Smooth muscle cell (in vitro differentiated cells): ENCODE results near the gene CHST7. TPM values are rescaled to one million over a fixed set of nuclear protein-coding genes. Genes with fewer than 3 reads are reported as not detected.

Experiments used
- DNase-seq: peaks from one replicate; lab custom pipeline; 2025; ENCODE audit not compliant: unreplicated experiment; lab: John Stamatoyannopoulos, UW
- H2AFZ ChIP-seq: fragments of 200-600 bp; sonication (generic); 2 replicates; pipeline ENCODE4 v1.6.0; 2016; ENCODE audit warnings: antibody characterized with exemption, low read depth, mild to moderate bottlenecking
- H3F3A ChIP-seq: fragments of 200-600 bp; sonication (generic); 2 replicates; pipeline ENCODE4 v1.6.0; 2017; ENCODE audit warnings: antibody characterized with exemption, low read depth
- H3K27ac ChIP-seq: fragments of 200-600 bp; sonication (generic); 2 replicates; pipeline ENCODE4 v1.5.1; 2016; ENCODE audit warnings: low read depth, mild to moderate bottlenecking
- H3K27me3 ChIP-seq: fragments of 200-600 bp; sonication (generic); 2 replicates; pipeline ENCODE4 v1.6.1; 2016; ENCODE audit warnings: low read depth, mild to moderate bottlenecking
- H3K36me3 ChIP-seq: fragments of 200-600 bp; sonication (generic); 2 replicates; pipeline ENCODE4 v1.5.1; 2016; ENCODE audit warnings: low read depth
- H3K4me1 ChIP-seq: fragments of 200-600 bp; sonication (generic); 2 replicates; pipeline ENCODE4 v1.5.1; 2016; ENCODE audit warnings: low read depth
- H3K4me2 ChIP-seq: fragments of 200-600 bp; sonication (generic); 2 replicates; pipeline ENCODE4 v1.6.0; 2016; ENCODE audit warnings: mild to moderate bottlenecking
- H3K4me3 ChIP-seq: fragments of 200-600 bp; sonication (generic); 2 replicates; pipeline ENCODE4 v1.5.1; 2016; ENCODE audit warnings: mild to moderate bottlenecking
- H3K79me2 ChIP-seq: fragments of 200-600 bp; sonication (generic); 2 replicates; pipeline ENCODE4 v1.6.0; 2016; ENCODE audit warnings: low read depth, mild to moderate bottlenecking
- H3K9ac ChIP-seq: fragments of 200-600 bp; sonication (generic); 2 replicates; pipeline ENCODE4 v1.6.0; 2016; ENCODE audit warnings: low read depth
- H3K9me3 ChIP-seq: fragments of 200-600 bp; sonication (generic); replicated peaks from 2 replicates; pipeline ENCODE4 v1.5.1; 2016; ENCODE audit warnings: low read depth
- H4K20me1 ChIP-seq: fragments of 200-600 bp; sonication (generic); 2 replicates; pipeline ENCODE4 v1.6.0; 2016; ENCODE audit warnings: low read depth
- WGBS: methylation state at CpG from one replicate; pipeline ENCODE4 v1.1.7; 2016; ENCODE audit warnings: low lambda C conversion rate; 5-methylcytosine and 5-hydroxymethylcytosine counted together
- polyA plus RNA-seq: library from polyadenylated mRNA; unstranded; fragments of >200 nt; fragmentation: Nextera tagmentation; extraction: Ambion mirVana; gene quantifications from 2 replicates; pipeline ENCODE4 v1.2.1, GENCODE V29; 2016
- small RNA-seq: library from RNA; depleted of rRNA; stranded (forward); fragments of <200 nt; gene quantifications from one replicate; pipeline ENCODE3, GENCODE V24; 2014
- total RNA-seq: library from RNA; depleted of rRNA; stranded (reverse); fragments of >200 nt; gene quantifications from 2 replicates; pipeline ENCODE4 v1.2.3, GENCODE V29; 2014
- TF ChIP-seq, protein P1 (sequence below): fragments of 200-600 bp; sonication (generic); IDR thresholded peaks from 2 replicates; pipeline ENCODE4 v1.5.1; 2017; ENCODE audit warnings: borderline replicate concordance, mild to moderate bottlenecking, antibody characterized with exemption; ENCODE audit not compliant: insufficient read depth, poor library complexity, severe bottlenecking

Gene CHST7
- total and polyA plus RNA-seq, 2 experiments from 2014 or later, result 7.0 to 9.3 TPM

DNA sequence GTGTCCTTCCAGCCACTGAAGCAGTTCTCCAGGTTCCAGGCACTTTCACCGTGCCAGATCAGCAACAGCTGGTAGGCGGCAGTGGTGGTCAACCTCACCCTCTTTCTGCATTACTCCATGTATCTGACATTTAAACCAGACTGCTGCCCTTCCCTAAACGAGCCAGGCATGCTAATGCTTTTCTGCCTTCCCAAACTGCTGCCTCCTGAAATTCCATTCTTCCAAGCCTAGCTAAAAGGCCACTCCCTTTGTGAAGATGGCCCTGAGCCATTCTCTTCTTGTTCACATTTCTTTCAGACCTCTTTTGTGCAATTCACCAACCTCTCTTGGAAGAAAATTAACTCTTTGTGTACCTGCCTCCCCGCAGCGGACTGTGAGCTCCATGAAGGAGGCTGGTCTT lies 73.7 kb downstream of the CHST7 start:
- WGBS, result 65% methylated on average over 5 of the region's 5 CpGs
- Histone ChIP-seq H3F3A (no peaks in the 10 kb centered on the region), H3K27ac (no peak overlapping the region), H3K4me3 (no peak overlapping the region), H3K4me2 (no peak overlapping the region), H3K4me1 (peaks cover 25% of the 10 kb centered on the region), H4K20me1 (no peaks in the 10 kb centered on the region), H3K9ac (no peak overlapping the region), H3K79me2 (no peaks in the 10 kb centered on the region), H3K27me3 (no peaks in the 10 kb centered on the region), H3K9me3 (no peaks in the 10 kb centered on the region), H3K36me3 (no peaks in the 10 kb centered on the region), H2AFZ (no peak overlapping the region)
- TF ChIP-seq, protein P1, sequence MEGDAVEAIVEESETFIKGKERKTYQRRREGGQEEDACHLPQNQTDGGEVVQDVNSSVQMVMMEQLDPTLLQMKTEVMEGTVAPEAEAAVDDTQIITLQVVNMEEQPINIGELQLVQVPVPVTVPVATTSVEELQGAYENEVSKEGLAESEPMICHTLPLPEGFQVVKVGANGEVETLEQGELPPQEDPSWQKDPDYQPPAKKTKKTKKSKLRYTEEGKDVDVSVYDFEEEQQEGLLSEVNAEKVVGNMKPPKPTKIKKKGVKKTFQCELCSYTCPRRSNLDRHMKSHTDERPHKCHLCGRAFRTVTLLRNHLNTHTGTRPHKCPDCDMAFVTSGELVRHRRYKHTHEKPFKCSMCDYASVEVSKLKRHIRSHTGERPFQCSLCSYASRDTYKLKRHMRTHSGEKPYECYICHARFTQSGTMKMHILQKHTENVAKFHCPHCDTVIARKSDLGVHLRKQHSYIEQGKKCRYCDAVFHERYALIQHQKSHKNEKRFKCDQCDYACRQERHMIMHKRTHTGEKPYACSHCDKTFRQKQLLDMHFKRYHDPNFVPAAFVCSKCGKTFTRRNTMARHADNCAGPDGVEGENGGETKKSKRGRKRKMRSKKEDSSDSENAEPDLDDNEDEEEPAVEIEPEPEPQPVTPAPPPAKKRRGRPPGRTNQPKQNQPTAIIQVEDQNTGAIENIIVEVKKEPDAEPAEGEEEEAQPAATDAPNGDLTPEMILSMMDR, result no peak
- no peak for DNase-seq

Small RNAs within 50 kb of the gene (small RNA-seq; reads per million reads assigned to genes)
- gene RF00017, result not detected

Other genes starting within 250 kb of the CHST7 start
- gene ZNF674, start 28.3 kb upstream of the CHST7 start, total RNA-seq, result 3.5 and 4.0 TPM in 2 replicates
- gene ZNF674, start 28.3 kb upstream of the CHST7 start, polyA plus RNA-seq, result 1.7 and 2.3 TPM in 2 replicates
- 6.5 and 6.7 TPM in 2 replicates for gene SLC9A7, start 185.4 kb downstream of the CHST7 start, total RNA-seq
- 0.83 and 1.5 TPM in 2 replicates for gene SLC9A7, start 185.4 kb downstream of the CHST7 start, polyA plus RNA-seq